ENCODE data around the gene FBXO22.

DNA sequence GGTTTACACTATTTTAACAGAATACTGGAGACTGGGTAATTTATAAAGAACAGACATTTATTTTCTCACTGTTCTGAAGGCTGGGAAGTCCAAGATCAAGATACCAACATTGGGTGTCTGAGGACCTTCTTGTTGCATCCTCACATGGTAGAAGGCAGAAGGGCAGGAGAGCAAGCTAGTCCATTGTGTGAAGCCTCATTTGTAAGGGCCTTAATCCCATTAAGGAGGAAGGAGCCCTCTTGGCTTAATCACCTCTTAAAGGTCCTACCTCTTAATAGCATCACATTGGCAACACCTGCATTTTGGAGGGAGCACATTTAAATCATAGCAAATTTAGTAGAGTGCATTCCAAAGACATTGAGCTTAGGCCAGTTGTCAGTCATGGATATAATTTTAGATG is 34.2 kb upstream of the FBXO22 start:
- no peak for TF ChIP-seq POLR2AphosphoS5 (IDR thresholded peaks at IDR 0.05)
- TF ChIP-seq, protein P1, sequence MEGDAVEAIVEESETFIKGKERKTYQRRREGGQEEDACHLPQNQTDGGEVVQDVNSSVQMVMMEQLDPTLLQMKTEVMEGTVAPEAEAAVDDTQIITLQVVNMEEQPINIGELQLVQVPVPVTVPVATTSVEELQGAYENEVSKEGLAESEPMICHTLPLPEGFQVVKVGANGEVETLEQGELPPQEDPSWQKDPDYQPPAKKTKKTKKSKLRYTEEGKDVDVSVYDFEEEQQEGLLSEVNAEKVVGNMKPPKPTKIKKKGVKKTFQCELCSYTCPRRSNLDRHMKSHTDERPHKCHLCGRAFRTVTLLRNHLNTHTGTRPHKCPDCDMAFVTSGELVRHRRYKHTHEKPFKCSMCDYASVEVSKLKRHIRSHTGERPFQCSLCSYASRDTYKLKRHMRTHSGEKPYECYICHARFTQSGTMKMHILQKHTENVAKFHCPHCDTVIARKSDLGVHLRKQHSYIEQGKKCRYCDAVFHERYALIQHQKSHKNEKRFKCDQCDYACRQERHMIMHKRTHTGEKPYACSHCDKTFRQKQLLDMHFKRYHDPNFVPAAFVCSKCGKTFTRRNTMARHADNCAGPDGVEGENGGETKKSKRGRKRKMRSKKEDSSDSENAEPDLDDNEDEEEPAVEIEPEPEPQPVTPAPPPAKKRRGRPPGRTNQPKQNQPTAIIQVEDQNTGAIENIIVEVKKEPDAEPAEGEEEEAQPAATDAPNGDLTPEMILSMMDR (IDR thresholded peaks at IDR 0.05) = no peak
- no peak for TF ChIP-seq POLR2A (IDR thresholded peaks at IDR 0.05)
